HUDEP-2 (cell line): Measurements from ENCODE around the gene CD52.

ENCODE experiments used
- DNase-seq, 76 experiments: peaks; one replicate each; lab custom pipeline; 2025; ENCODE audit not compliant: unreplicated experiment in 76 of 76; lab: John Stamatoyannopoulos, UW

The CD52 gene

DNA sequence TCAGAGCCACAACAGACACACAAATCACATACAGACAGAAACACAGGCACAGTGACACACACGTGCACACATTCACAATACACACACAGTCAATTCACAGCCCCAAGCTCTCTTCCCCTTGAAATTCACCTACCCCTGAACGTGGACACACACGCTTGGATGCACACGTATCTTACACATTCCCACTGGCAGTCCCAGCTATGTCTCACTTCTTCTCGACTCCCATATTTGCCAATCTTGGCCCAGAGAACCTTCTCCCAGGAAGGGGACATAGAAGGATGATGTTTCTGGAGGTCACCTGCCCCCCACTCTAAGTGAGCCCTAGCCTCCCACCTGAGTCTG is 34.6 kb downstream of the CD52 start:
- no peak for DNase-seq

DNA sequence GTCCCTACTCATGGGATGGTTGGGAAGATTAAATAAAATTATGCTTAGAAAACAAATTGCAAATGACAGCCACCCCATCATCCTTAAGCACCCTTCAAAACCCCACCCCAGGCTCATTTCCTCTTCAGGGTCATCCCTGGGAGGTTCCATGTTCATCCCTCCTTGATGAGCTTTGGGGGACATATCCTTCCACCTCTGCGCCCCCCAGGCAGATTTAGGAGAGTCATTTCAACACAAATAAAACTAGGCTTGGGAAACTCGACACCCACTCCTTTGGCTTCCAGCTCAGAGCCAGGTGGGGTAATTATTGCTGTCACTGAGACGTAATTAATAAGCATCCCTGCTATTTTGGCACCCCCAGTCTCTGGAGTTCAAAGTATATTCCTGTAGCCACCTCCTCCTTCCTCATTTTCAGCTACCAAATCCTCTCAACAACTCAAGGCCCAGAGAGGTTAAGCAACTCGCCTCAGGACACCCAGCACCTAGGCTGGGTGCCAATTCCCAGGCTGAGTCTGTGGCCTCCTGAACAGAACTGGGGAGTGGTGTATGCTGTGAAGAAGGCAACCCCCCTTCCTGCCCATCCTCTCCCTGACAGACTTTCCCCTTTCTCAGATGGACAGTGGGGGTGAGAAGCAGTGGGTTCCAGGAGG is 35.6 kb downstream of the CD52 start:
- no peak for DNase-seq

DNA sequence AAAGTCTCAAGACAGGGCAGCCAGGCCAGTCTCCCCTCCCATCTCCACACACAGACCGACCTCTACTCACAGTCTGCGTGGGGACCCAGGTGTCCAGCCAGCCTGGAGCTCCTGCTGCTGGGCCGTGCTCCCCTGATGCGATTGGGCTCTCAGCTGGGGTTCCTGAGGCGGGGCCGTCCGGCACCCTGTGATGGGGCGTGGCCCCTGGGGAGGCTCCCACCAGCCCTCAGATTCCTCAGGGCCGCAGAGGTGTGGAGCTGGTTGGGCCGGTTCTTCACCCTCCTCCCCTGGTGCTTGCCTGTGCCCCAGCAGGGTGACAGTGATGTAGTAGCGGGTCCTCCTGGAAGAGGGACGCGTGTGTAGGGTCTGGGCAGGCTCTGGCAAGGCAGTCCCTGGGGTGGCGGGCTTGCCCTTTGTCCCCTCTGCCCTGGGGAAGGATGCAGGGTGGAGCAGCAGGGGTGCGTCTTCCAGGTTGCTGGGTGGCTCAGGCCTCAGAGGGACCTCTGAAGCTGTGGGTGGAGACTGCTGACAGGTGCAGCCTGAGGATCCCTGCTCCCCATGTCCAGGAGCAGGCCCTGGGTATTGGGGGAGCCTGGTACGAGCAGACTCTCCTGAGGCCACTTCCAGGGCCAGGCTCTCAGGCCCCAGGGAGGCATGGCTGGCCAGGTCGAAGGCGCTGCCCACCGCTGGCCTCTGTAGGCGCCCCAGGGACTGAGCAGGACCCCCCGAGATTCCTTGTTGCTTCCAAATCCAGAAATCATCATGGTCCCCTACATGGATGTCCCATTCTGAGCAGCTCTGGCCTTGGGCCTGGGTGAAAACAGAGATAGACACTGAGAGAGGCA is 36.4 kb downstream of the CD52 start, which contains the start of gene CRYBG2:
Gene CRYBG2, minus strand, starts transcription at position 155 of the 845 bp plus-strand sequence. CDS start 7,473 bp downstream, outside the sequence.
- DNase-seq, result no peak

DNA sequence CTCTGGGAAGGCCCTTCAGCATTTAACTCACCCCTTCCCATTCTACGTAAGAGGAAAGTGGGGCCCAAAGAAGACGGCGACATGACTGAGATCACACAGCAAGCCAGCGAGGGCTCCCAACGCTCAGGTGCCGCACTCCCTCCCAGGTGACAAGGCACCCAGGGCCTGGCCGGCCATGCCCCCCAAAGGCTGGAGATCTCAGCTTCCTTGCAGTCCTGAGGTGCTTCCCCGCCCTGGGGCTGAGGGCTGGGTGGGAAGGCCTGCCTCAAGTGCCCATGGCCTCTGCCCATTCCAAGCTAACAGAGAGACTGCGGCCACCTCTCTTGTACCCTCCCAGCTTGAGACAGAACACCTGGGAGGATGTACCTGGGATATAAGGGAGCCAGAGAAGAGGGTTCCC is 37.2 kb downstream of the CD52 start:
- DNase-seq, result no peak

DNA sequence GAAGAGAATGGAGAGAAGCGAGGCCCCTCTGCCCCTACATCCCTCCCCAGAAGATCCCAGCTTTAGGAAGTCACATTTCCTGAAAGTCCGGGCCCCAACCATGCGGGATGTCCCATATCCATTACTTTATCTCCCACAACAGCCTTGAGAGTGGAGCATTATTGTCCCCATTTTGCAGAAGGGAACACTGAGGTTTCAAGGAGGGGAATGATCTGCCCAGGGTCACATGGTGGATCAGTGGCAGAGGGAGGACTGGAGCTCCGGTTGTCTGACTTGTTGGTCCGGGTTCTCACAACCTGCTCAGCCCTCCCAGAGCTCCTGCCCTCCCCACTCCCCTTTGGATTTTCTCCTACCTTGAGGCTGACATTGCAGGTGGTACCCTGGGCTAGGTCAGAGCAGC is 38.3 kb downstream of the CD52 start:
- DNase-seq, result no peak

DNA sequence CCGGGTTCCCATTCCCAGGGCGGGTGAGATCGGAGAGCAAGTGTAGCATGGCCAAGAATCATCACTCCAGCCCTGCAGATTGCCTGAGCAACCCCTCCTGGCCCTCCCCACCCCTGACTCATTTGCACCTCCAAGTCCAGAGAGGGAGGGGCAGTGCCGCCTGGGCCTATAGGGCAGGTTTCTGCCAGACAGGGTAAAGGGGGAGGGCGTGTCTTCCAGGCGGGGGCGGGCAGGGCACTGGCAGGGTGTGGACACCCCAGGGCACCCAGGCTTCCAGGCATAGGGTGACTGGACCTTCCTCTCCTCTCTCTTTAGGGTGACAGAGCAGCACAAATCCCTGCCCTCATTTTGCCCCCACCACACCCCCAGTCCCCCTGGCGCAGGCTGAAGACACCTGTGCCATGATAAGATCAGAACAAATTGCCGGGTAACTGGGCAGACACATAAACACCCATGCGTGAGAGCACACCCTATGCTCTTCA is 39.4 kb downstream of the CD52 start:
- DNase-seq, result peak in 29 of 76 experiments; percentile 6 to 52 (median 33)

DNA sequence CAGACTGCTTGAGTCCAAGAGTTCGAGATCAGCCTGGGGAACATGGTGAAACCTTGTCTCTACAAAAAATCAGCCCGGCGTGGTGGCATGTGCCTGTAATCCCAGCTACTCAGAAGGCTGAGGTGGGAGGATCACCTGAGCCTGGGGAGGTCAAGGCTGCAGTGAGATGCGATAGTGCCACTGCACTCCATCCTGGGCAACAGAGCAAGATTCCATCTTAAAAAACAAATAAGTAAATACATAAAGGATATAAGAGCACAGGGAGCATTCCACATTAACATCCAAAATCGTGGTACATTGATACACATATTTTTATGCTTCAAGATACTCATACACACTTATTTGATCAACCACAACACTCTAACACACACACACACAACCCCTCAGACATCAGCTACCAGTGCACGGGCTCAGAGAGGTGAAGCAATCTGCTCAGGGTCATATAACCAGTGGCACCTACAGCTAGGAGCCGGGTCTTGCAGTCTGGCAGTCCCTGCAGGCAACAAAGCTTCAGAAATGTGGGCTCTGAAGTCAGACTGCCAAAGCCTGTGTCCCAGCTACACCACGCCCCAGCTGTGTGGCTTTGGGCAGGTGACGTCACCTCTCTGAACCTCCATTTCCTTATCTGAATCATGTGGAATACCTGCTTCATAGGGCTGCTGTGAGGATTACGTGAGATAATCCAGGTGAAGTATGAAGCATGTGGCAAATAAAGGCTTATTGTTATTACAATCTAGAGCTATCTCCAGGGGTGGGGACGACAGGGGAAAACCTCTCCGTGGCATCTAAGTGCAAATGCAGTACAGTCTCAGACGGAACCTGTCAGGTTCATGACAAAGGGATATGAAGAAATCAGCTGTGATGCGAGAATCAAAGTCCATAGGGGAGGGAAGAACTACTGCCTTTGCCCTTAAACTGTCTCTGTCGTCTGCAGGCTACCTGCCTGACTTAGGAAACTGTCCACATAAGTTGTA is 40.9 kb downstream of the CD52 start:
- peak in 17 of 76 experiments; percentile 6 to 43 (median 16) for DNase-seq

DNA sequence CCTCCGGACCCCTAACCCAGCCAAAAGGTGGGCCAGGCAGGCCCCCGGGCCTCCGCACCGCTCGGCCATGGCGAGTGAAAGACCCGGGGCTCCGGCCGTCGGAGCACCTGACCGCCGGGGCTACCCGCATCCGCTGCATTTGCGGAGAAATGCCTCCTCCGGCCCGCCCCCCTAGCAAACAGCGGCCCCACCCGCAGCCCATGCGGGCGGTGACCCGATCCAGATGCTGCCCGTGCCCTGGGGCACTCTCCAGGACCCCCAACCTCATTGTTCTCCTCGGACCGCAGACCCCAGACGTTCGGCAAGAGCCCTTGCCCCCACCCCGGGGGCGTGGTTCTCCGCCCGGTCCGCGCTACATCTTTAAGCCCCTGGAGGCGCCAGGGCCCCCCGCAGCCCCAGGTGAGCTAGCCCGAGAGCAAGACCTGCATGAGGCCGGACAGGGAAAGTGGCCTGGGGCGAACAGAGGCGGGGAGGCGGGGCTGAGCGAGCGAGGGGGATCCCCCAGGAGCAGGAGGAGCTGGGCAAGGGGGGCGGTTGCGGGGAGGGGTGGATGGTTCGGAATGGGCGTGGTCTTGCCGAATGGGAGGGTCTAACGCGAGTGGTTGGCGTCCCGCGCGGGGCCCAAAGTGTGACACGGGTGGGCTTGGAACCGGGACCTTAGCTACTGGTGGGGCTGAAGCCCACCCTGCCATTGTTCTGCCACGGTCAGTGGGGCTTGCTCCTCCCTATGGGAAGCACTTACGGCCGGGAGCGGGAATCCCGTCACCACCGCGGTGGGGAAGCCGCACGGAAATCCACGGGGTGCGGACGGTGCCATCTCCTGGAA is 42.4 kb downstream of the CD52 start:
- no peak for DNase-seq

DNA sequence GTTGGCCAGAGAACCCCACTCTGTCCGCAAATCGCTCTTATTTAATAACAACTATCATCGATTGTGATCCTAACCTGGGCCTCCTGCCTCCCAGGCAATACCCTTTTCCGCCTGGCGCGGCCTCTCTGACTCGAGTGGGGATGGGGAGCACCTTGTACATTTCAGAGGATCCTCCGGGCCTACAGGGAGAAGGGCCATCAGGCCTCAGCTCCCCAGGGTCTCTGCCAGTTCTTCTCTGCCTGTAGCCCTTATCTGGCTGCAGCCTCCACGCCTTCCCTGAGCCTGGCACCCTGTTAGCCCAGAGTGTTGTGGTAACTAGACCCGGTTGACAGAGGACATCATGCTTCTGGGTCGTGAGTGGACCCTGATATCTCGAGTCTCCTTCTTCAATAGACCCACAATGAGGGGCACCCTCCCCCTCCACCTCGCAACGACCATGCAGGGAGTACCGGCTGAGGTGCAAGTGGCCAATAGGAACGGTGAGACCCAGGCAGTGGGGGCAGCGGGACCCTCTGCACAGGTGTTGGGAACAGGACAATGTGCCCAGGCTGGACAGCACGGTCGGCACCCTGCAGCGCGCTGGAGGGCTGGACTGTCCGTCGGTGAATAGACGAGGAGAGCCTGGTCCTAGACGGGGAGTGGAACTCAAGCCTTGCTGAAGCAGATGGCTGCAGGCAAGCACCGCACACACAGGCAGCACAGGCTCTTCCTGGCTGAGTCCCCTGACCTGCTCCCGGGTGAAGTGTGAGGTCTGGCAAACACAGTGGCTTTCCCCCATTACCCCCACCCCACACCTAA is 43.2 kb downstream of the CD52 start:
- DNase-seq, result peak in 37 of 76 experiments; percentile 7 to 52 (median 19)

DNA sequence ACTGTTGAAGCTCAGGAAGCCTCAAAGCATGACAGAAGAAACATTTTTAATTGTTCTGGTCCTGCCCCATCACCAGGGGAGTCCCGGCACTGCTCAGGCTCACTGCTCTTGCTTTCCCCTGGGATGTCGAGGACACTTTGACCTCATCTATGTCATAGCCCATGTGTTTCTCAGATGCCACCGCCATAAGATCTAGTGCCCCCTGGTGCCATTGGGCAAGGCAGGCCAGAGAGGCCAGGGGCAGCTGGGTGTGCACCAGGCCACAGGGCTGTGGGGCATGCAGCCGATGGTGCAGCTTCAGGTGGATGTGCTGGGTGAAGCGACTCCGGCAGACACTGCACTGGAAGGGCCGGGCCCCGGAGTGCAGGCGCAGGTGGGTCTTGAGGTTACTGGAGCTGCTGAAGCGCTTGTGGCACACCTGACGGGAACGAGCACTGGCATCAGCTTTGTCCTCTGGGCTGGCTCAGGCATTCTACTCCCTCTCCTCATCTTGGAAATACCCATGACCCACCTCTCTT is 43.9 kb downstream of the CD52 start:
- no peak for DNase-seq

DNA sequence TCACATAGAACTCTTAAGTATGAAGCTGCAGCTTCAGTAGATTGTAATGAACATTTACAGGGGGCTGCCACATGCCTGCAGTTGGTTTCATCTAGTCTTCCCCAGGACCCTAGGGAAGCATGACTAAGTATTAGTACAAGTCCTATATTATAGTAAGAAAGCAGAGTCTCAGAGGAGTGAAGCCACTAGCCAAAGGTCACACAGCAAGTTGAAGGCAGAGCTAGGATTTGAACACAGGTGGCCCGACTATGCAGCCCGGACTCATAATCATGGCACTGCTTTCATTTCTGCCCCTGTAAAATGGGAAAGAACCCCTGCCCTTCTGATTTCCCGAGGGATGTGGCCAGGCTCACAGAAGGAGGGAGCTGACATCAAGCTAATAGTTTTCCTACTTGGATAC is 44.6 kb downstream of the CD52 start:
- no peak for DNase-seq

DNA sequence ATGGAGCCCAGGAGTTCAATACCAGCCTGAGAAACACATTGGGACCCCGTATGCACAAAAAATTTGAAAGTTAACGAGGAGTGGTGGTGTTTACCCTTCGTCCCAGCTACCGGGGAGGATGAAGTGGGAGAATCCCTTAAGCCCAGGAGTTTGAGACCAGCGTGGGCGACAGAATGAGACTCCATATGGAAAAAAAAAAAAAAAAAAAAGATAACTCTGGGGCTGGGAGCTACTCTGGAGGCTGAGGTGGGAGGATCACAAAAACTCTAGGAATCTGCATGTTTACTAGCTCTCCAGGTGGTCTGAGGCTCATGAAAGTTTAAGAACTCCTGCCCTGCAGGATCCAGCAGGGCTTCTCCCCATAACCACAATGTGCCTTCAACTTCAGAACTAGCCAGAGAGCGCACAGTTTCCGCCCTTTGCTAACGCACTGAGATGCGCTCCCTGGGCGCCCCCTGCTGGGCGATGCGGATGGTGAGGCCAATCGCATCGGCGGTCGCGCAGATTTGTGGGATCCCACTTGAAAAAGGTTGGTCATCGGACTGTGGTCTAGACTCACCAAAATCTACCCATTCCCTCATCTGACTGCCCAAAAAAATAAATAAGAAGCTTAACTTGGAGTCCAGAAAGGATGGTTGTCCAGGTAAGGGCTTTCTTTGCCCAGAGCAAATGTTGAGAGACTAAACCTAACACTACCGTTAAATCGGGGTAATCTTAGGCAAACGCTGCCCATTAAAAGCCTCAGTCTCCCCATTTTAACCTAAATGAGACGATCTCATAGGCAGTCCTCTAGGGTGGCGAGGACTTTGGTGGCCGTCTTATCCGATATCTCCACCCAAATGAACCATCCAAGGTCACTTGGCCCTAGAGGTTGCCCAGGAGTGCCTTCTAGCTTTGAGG is 46.0 kb downstream of the CD52 start:
- peak in 73 of 76 experiments; percentile 10 to 82 (median 64) for DNase-seq

DNA sequence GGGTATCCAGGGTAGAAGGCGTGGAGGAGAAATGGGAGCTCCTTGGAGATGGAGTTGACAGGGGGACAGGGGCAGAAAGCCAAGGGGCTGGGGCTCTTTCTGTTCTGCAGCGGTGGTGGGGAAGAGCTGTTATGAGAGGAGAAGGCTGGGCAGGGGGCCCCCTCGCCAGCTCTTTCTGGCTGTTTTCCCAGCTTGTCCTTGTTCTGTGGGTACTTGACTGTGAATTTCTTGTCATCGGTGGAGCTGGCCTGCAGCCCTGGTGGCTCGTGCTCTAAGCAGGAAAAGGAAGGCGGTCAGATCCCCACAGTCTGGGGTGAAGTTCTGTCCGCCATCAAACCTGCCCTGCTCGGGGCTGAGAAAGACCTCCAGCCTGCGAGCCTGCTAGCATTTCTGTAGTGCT is 47.2 kb downstream of the CD52 start:
- DNase-seq, result no peak

DNA sequence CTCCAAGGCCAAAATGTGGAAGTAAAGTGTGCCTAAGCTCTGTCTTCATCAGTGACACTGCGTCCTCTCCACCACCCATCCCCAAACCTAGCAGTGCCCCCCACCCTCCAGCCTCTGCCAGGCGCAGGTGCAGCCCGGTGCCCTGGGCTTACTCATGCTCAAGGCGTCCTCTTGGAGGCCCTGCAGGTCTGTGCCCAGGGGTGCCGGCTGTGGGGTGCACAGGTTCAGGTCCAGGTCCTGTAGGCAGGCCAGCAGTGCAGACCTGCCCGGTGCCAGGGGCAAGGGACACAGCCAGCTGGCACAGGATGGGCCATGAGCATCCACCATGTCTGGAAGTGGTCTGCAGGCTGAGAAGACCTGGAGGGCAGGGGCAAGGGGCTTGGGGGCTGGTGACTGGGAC is 49.7 kb downstream of the CD52 start:
- no peak for DNase-seq

DNA sequence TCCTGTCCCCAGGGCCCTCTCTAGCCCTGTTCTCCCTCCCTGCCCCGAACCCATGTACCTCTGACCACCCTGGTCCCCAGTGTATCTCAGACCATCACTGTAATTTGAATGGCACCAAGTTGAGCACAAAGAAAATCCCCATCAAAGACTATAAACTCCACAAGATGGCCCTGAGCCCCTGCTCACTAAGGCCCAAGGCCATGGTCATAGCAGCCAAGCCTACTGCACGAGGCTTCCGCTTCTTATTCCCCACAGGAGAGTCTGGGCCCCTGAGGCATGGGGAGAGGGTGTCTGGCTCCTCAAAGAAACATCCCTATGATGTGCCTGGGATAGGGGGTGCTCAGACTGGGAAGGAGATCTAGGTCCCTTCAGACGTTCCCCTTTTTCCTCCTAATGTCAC is 50.2 kb downstream of the CD52 start:
- no peak for DNase-seq

DNA sequence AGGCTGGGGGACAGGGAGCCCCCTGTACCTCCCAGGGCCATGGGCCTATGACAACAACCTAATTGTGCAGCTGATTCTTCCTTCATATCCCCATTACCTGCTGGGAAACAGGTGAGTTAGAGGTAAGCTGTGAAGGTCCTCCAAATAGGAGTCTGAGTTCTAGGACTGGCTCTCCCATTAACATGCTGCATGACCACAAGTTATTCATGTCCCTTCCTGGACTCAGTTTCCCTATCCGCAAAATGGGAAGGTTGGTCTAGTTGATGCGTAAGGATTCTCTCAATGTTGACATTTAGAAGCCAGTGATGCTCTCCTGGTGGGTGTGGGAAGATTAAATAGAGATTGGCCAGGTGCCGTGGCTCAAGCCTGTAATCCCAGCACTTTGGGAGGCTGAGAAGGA is 50.7 kb downstream of the CD52 start:
- DNase-seq, result no peak
